KBM-7 (cell line): ENCODE data around the gene RPS27.
"Not testable (repeated sequence)": the region's sequence is repeated elsewhere in the genome, so short reads cannot be mapped to it uniquely, and the experiment has no call there.

ENCODE experiments used
- DNase-seq: peaks from one replicate; pipeline ENCODE4 v3.0.0-alpha.2; 2015
- in situ Hi-C: fragments of 300-500 bp; cut with MboI; formaldehyde crosslinking; loops from 2 replicates; pipeline ENCODE4 v1.14.3; 2020; ENCODE audit warnings: low sequenced_read_pairs, low pct_unique_long_range_greater_than_20kb, mixed read lengths

The RPS27 gene

GRCh38 chr1:153978274-153978909 is 12.2 kb upstream of the RPS27 start:
- in situ Hi-C loops, result no loop called here
- DNase-seq, result no peak

- in situ Hi-C loops, result not testable (repeated sequence)
Observed at GRCh38 chr1:153979091-153979490, 11.5 kb upstream of the RPS27 start.

DNA sequence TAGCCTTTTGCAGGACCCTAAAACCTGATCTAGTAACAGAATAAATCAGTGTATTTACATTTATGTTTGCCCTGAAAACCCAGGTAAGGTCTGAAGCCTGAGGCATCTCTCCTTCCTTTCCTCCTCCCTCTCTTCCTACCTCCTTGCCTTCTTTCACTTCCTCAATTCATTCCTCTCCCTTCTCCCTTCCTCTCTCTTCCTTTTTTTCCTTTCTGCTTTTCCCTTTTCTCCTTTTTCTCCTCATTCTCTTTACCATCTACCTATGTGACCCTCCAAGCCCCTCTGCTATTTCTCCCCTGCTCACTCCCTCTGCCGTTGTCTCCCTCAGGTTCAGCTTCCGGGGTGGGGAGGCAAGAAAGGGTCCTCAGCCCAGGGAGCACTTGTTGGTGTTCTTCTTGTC is 8.8 kb upstream of the RPS27 start:
- DNase-seq, in situ Hi-C loops: not testable (repeated sequence)

More at GRCh38 chr1:153979091-153979490, 11.5 kb upstream of the RPS27 start:
- DNase-seq, result not testable (repeated sequence)

DNA sequence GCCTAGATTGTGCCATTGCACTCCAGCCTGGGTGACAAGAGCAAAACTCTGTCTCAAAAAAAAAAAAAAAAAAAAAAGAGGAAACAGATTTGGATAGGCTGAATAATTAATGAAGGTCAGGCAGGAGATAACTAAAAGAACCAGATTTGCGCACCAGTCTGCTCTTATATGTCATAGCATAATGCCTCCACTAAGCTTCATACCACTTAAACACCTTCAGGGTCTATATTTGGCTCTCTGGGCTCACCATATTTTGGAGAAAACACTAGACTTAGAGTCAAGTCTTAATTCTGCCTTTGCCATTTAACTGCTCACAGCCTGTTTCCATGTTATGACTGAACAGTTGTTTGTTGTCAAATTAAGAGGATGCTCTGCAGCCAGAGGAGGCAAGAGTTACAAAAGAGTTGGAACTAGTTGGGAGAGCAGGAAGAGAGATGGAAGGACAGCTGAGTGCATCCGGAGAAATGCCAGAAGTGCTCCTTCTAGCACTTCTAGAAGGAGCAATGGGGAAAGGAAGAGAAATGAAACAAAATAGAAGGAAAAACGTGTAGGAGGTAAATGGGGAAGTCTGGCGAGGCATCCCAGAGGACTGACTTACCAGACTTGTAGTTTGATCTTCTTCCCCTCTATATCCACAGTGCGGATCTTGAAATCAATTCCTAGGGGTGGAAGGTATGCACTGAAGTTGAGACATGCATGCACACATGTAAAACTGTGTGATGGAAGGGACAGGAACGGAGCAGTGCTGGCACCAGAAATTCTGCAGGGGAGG is 6.3 kb upstream of the RPS27 start:
- in situ Hi-C loops, result no loop called here
- no peak for DNase-seq

DNA sequence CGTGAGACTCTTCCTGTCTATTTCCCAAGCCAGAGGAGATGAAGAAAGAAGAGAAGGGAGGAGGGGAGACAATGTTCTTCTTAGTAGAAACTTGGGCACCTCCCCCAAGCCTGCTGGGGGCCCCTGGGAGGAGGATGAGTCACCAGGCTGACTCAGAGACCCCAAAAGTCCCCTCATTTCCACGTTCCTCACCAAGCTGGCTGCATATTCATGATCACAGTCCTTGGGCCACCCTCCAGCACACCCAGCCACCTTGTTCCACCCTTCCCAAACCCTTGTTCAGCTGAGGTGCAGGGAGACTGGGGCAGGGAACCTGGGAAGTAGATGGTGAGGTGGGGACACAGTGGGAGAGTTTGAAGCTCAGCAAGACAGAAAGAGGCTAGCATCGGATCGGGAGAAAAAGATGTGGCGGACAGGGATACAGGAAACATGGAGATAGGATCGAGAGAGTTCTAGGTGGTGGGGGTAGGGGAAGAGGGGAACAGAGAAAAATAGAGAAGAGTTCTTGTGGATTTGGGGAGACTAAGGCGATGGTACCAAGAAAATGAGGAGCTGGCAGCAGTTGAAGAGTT is 5.1 kb upstream of the RPS27 start:
- DNase-seq, result no peak
- in situ Hi-C loops, result no loop called here

DNA sequence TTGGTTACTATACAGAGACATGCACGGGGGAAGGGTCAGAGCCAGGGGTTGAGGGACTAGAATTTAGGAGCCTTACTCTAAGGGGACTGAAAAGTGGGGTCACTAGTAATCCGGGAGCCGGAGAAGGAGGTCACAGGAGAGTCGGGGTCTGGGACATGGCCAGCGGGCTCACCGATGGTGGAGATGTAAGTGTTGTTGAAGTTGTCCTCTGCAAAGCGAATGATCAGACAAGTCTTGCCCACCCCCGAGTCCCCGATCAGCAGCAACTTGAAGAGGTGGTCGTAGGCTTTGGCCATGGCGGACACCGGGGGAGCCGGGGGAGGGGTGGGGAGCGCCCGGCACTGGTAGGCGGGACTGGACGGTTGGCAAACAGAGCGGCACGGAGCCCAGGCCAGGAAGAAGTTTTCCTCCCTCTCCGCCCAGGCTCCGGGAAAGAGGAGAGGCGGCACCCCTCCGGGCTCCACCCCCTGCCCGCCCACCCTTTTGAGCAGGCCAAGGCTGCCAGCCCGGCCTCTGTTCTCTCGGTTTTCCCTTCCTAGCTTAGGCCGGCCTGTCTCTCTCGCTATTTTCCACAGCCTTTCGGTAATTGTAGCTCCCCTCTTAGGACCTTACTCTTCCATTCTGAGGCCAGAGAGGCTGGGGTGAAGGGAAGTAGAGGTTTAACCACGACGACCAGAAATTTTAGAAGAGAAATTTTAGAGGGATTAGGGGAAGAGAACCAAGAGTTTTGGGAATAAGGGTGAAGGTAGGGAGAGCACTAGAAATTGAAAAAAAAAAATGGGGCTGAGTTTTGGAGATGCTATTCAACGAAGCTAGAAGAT is 4.4 kb upstream of the RPS27 start, which contains the start of gene RAB13:
RAB13 (minus strand) TSS at position 399 of the 821 bp plus-strand sequence; CDS start at position 296, 103 bp downstream.
- in situ Hi-C loops, result no loop called here
- peak; percentile 63 for DNase-seq

GRCh38 chr1:153987621-153988020 is 2.9 kb upstream of the RPS27 start:
- in situ Hi-C loops, result no loop called here
- no peak for DNase-seq

GRCh38 chr1:153991151-153991630 is 629 bp downstream of the RPS27 start:
- DNase-seq, result no peak

GRCh38 chr1:153991806-153992205 is 1.2 kb downstream of the RPS27 start:
- in situ Hi-C loops, result no loop called here
- no peak for DNase-seq

More at GRCh38 chr1:153991151-153991630, 629 bp downstream of the RPS27 start:
- in situ Hi-C loops, result no loop called here

DNA sequence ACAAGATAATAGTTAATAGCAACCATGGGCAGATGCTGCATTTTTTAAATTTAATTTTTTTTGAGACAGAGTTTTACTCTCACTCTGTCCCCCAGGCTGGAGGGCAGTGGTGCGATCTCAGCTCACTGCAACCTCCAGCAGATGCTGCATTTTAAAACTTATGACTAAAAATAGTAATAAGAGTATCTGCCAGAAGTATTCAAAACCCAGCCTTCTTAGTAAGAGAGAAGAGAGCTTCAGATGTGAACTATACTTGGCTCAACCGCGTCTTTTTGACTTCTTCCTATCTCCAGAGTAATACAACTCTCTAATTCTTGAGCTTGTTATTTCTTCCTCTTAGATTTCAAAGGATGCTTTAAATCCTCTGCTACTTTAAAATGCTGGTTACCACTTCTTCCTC is 4.6 kb downstream of the RPS27 start:
- in situ Hi-C loops, result no loop called here
- no peak for DNase-seq

GRCh38 chr1:153995640-153996039 is 5.1 kb downstream of the RPS27 start:
- in situ Hi-C loops, result no loop called here
- DNase-seq, result no peak

GRCh38 chr1:153996882-153997281 is 6.3 kb downstream of the RPS27 start:
- in situ Hi-C loops, DNase-seq: not testable (repeated sequence)

GRCh38 chr1:154000420-154000819 is 9.9 kb downstream of the RPS27 start:
- no peak for DNase-seq
- in situ Hi-C loops, result no loop called here

DNA sequence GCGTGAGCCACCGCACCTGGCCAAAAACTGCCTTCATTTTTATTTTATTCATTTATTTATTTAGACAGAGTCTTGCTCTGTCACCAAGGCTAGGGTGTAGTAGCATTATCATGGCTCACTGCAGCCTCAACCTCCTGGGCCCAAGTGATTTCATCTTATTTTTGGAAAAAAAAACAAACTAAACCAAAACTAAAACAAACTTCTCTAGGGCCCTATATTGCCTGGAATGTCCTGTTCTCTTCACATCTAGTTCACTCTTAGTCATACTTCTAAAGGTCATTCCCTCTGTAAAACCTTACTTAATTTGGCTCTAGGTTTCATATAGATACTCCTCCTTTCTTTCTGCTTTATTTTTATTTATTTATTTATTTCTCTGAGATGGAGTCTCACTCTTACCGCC is 15.6 kb downstream of the RPS27 start:
- DNase-seq, result no peak
- in situ Hi-C loops, result no loop called here

- in situ Hi-C loops, result no loop called here
- DNase-seq, result no peak
Observed at GRCh38 chr1:154012129-154012528, 21.6 kb downstream of the RPS27 start.

DNA sequence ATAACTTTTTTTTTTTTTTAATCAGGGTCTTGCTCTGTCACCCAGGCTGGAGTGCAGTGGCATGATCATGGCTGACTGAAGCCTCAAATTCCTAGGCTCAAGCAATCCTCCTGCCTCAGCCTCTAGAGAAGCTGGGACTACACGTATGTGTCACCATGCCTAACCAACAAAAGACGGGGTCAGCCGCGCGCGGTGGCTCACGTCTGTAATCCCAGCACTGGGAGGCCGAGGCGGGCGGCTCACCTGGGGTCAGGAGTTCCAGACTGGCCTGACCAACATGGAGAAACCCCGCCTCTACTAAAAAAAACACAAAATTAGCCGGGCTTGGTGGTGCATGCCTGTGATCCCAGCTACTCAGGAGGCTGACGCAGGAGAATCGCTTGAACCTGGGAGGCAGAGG is 22.0 kb downstream of the RPS27 start:
- DNase-seq, in situ Hi-C loops: not testable (repeated sequence)

GRCh38 chr1:154014154-154014907 is 23.8 kb downstream of the RPS27 start:
- in situ Hi-C loops, result no loop called here
- DNase-seq, result no peak

DNA sequence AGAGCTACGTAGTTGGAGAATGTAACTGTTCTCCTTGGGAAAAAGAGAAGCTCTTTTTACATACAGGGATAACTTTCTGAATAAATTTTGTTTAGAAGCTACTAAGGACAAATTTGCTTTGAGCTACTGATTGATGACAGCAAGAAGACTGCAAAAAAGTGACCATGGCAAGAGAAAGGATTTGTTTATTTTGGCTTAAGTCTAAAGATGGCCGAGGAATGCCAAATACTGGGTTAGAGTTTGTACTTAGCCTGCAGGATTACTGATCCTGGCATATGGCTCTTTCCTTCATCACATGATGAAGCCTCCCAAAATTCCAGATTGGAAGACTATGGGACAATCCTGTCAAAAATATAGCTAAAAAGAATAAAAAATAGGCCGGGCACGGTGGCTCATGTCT is 28.7 kb downstream of the RPS27 start:
- in situ Hi-C loops, result no loop called here
- no peak for DNase-seq

- in situ Hi-C loops, result no loop called here
- DNase-seq, result no peak
Observed at GRCh38 chr1:154019940-154020339, 29.4 kb downstream of the RPS27 start.
